Lower leg skin (tissue), 4 donors: ENCODE measurements around the gene SNAI3. TPM values are rescaled to one million over a fixed set of nuclear protein-coding genes. Genes with fewer than 3 reads are reported as not detected.

Experiments
- DNase-seq, 2 donors: peaks; one replicate each; pipeline ENCODE4 v3.0.0-alpha.2; 2019; ENCODE audit warnings: low spot score in 2 of 2
- H3K4me3 ChIP-seq: fragments of 200-600 bp; sonication (generic); 2 replicates; pipeline ENCODE4 v1.5.1; 2017; ENCODE audit warnings: mild to moderate bottlenecking, low read depth; ENCODE audit not compliant: poor library complexity, severe bottlenecking
- POLR2A ChIP-seq, 2 donors: fragments of 450-650 bp; IDR thresholded peaks; one replicate each; pipeline ENCODE4 v1.6.1; 2016 to 2017; ENCODE audit warnings: antibody characterized with exemption in 2 of 2, mild to moderate bottlenecking in 1 of 2, moderate library complexity in 1 of 2
- WGBS, 2 donors: methylation state at CpG; one replicate each; pipeline ENCODE4 v1.1.5; 2018; 5-methylcytosine and 5-hydroxymethylcytosine counted together
- intact Hi-C: fragments of 100-400 bp; cut with DNase I; formaldehyde crosslinking; loops from one replicate; pipeline ENCODE4 v1.15.0; 2023; ENCODE audit warnings: low total_unique reads
- total RNA-seq, 4 donors: library from RNA; depleted of rRNA; stranded (reverse); fragments of >200 nt; gene quantifications; one replicate each; pipeline ENCODE4 v1.1.0, GENCODE V29; 2016
- TF ChIP-seq, protein P1 (sequence below), 3 donors: fragments of 450-650 bp; IDR thresholded peaks; one replicate each; pipeline ENCODE4 v1.5.1; 2016; ENCODE audit warnings: antibody characterized with exemption in 3 of 3, mild to moderate bottlenecking in 3 of 3, moderate library complexity in 2 of 3

The SNAI3 gene
- total RNA-seq, 4 donors from 2014 or later: 0.17 to 0.81 (median 0.29) TPM

DNA sequence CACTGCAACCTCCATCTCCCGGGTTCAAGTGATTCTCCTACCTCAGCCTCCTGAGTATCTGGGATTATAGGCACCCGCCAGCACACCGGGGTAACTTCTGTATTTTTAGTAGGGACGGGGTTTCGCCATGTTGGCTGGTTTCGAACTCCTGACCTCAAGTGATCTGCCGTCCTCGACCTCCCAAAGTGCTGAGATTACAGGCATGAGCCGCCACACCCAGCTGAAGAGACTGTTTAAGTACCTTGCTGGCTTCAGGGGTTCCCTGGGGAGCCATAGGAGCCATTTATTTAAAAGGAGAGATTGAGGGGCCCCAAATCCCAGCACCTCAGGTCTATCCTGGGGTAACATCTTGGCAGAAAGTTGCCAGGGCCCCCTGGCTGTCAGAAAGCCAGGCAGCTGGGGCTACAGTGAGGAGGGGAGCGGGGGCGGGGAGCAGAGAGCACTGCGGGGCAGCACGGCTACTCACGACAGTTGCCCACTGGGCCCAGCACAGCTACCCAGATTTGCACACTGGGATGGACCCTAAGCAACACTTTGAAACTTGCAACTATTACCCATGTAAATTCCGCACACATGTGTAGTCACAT, 1.6 kb downstream of the SNAI3 start:
- WGBS, 2 donors: 70 to 75% methylated on average over 15 of the region's 15 CpGs
- DNase-seq: no peak
- intact Hi-C loops: no loop called here
- H3K4me3 ChIP-seq: no peak overlapping the region
- no peak for TF ChIP-seq POLR2A (IDR thresholded peaks at IDR 0.05)
- TF ChIP-seq, protein P1, sequence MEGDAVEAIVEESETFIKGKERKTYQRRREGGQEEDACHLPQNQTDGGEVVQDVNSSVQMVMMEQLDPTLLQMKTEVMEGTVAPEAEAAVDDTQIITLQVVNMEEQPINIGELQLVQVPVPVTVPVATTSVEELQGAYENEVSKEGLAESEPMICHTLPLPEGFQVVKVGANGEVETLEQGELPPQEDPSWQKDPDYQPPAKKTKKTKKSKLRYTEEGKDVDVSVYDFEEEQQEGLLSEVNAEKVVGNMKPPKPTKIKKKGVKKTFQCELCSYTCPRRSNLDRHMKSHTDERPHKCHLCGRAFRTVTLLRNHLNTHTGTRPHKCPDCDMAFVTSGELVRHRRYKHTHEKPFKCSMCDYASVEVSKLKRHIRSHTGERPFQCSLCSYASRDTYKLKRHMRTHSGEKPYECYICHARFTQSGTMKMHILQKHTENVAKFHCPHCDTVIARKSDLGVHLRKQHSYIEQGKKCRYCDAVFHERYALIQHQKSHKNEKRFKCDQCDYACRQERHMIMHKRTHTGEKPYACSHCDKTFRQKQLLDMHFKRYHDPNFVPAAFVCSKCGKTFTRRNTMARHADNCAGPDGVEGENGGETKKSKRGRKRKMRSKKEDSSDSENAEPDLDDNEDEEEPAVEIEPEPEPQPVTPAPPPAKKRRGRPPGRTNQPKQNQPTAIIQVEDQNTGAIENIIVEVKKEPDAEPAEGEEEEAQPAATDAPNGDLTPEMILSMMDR (IDR thresholded peaks at IDR 0.05): no peak

DNA sequence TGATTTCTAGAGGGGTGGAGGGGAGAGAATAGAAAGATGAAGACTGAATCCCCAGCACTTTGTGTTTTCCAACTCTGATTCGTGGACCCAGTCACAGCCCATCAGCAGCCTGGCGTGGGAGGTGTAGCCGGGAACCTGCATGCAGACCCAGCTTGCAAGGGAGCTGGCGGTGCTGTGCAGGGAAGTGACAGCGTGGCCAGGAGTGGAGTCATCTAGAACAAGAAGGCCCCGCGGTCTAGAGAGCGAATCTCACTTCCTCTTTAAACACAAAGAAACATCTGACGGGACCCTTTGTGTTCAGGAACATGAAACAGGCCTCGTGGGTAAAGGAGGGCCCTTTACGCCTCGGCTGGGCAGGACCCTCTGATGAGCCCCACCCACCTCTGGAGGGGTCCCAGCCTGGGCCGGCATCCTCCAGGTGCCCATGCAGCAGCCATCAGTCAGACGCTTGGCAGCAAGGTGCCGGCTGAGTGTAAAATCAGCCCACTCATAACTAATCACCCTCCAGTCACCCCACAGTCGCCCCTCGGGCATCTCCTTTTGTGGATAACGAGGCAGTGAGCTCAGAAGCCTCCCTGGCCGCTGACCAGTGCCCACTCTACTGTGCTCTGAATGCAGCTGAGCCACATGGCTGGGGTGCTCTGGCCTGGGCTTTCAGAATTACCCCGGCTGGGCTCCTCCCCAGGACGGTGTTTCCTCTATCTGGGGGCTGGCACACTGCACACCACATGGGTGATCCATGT, 4.4 kb downstream of the SNAI3 start:
- DNase-seq: peak; percentile 57 to 90
- intact Hi-C loops: no loop called here
- no peak for TF ChIP-seq POLR2A (IDR thresholded peaks at IDR 0.05)
- TF ChIP-seq, protein P1 (IDR thresholded peaks at IDR 0.05): no peak
- 33 to 51% methylated on average over 19 to 21 of the region's 21 CpGs for WGBS, 2 donors
- H3K4me3 ChIP-seq: no peak overlapping the region

DNA sequence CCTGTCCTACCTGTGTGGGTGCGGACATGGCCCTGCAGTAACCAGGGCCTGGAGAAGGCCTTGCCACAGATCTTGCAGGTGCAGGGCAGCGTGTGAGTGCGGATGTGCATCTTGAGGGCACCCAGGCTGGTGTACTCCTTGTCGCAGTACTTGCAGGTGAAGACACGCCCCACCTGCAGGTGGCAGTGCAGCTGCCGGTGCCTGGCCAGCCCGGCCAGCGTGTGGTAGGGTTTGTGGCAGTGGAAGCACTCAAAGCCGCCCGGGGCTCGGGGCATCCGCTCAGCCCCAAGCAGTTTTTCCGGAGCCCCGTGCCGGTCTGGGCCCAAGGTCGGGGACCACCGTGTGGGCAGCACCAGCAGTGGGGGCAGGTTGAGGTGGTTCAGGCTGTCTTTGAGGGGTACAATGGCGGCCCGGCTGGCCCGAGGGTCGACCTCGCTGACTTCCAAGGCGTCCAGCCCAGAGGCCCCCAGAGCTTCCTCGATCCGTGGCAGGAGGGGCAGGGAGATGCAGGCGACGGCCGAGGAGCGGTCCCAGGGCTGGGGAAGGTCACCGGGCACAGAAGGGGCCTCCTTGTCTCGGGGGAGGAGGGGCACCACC, 5.1 kb downstream of the SNAI3 start:
- DNase-seq: no peak
- TF ChIP-seq, protein P1 (IDR thresholded peaks at IDR 0.05): no peak
- no peak for TF ChIP-seq POLR2A (IDR thresholded peaks at IDR 0.05)
- WGBS, 2 donors: 49 to 63% methylated on average over 19 to 31 of the region's 31 CpGs
- no peak overlapping the region for H3K4me3 ChIP-seq
- intact Hi-C loops: no loop called here

DNA sequence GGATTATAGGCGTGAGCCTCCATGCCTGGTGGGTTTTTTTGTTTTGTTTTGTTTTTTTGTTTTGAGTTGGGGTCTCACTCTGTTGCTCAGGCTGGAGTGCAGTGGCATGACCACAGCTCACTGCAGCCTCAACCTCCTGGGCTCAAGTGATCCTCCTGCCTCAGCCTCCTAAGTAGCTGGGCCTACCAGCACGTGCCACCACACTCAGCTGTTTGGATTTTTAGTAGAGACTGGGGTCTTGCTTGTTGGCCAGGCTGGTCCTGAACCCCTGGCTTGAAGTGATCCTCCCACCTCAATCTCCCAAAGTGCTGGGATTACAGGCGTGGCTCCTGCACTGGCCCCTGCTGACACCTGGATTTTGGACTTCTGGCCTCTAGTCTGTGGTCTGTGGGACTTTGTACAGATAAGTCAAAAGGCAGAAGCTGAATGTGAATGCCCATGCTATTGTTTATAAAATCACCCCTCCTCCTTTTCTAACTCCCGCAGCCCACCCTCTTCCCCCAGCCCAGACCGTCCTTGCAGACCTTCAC, 5.7 kb downstream of the SNAI3 start:
- TF ChIP-seq, protein P1 (IDR thresholded peaks at IDR 0.05): no peak
- no peak for TF ChIP-seq POLR2A (IDR thresholded peaks at IDR 0.05)
- DNase-seq: no peak
- intact Hi-C loops: no loop called here
- 89 to 90% methylated on average over 5 of the region's 5 CpGs for WGBS, 2 donors
- H3K4me3 ChIP-seq: no peak overlapping the region

DNA sequence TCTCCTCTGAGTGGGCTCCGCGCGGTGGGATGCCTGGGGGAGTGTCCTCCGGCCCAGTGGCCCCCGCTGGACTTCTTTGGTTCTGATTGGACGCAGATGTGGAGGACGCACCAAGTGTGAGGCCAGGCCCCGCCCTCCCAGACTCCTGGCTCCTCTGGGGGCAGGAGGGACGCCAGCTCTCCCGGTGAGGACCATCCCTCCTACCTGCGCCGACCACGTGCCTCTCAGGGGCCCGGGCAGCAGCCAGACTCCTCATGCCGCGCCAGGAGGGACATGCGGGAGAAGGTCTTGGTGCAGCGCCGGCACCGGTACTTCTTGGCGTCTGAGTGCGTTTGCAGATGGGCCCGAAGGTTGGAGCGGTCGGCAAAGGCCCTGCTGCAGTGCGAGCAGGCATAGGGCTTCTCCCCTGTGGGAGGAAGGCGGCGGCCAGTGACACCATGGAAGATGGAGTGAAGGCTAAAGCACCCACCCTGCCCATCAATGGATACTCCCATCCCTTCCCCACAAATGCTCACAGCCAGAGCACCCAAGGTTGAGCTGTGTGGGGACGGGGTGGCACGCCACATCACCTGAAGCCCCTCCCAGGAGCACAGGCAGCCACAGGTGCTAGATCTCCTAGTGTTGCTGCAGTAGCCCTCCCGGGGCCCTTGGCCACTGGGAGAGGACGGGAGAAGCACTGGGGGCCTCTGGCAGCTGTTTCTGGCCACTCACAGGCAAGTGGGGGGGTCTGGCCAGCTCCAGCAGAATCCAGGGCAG, 7.9 kb downstream of the SNAI3 start:
- no peak overlapping the region for H3K4me3 ChIP-seq
- intact Hi-C loops: no loop called here
- WGBS, 2 donors: 40 to 65% methylated on average over 22 to 32 of the region's 32 CpGs
- TF ChIP-seq POLR2A (IDR thresholded peaks at IDR 0.05): no peak
- TF ChIP-seq, protein P1 (IDR thresholded peaks at IDR 0.05): no peak
- DNase-seq: no peak
